Mucosa of stomach (tissue), 1 donor: ENCODE results near the gene AGAP5.
"Not testable (repeated sequence)": the region's sequence is repeated elsewhere in the genome, so short reads cannot be mapped to it uniquely, and the experiment has no call there.

Experiments
- H3K27me3 ChIP-seq: one replicate; pipeline ENCODE4 v1.7.0; 2013; ENCODE audit warnings: mild to moderate bottlenecking, low read length; ENCODE audit not compliant: control insufficient read depth, insufficient read depth
- H3K36me3 ChIP-seq: one replicate; pipeline ENCODE4 v1.7.0; 2013; ENCODE audit warnings: low read length; ENCODE audit not compliant: control insufficient read depth, insufficient read depth
- H3K4me1 ChIP-seq: one replicate; pipeline ENCODE4 v1.7.0; 2013; ENCODE audit warnings: mild to moderate bottlenecking, low read length; ENCODE audit not compliant: control insufficient read depth, insufficient read depth
- H3K4me3 ChIP-seq: one replicate; pipeline ENCODE4 v1.7.0; 2013; ENCODE audit warnings: low read length
- H3K9ac ChIP-seq: one replicate; pipeline ENCODE4 v1.7.0; 2013; ENCODE audit warnings: mild to moderate bottlenecking, low read length, moderate library complexity
- H3K9me3 ChIP-seq: one replicate; pipeline ENCODE4 v1.7.0; 2013; ENCODE audit warnings: mild to moderate bottlenecking, low read length, moderate library complexity; ENCODE audit not compliant: control insufficient read depth
- donor health status: Pancreatic carcinoma.

The AGAP5 gene

DNA sequence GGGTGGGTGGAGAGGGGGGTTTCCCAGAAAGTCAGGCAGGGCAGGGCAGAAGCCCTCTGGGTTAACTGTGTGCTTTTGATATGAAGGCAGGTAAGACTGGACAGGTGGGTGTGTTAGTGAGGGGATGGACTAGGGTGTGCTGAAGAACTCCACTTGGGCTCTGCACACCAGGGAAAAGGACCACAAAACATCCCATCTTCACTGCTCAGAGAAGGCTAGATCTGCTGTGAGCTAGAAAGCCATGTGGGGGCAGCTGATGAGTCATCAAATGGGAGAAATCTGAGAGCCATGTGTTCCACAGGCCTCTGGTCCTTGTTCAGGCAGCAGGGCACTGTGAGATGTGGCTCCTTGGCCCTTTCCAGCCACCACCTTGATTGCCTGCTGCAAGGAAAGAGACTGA, 9.7 kb upstream of the AGAP5 start:
- not testable (repeated sequence) for H3K27me3 ChIP-seq, H3K36me3 ChIP-seq, H3K4me1 ChIP-seq, H3K9me3 ChIP-seq, H3K4me3 ChIP-seq, H3K9ac ChIP-seq

DNA sequence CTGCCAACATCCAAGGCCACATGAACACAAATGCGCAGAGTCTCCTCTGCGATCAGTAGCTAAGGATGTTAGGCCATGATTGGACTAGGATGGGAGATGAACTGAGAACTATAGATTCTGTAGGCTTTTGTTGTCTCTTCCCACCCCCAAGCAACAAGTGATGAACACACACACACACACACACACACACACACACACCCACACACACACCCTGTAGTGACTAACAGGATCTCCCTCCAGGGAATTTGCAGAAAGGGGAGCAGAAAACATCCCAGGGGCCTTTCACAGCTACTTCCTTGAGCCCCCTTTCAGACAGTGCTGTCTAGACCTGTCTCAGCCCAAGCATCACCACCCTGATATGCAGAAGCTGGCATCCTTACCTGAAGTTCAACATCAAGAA, 8.6 kb upstream of the AGAP5 start:
- H3K36me3 ChIP-seq, H3K9me3 ChIP-seq, H3K9ac ChIP-seq, H3K4me3 ChIP-seq, H3K27me3 ChIP-seq, H3K4me1 ChIP-seq: not testable (repeated sequence)

DNA sequence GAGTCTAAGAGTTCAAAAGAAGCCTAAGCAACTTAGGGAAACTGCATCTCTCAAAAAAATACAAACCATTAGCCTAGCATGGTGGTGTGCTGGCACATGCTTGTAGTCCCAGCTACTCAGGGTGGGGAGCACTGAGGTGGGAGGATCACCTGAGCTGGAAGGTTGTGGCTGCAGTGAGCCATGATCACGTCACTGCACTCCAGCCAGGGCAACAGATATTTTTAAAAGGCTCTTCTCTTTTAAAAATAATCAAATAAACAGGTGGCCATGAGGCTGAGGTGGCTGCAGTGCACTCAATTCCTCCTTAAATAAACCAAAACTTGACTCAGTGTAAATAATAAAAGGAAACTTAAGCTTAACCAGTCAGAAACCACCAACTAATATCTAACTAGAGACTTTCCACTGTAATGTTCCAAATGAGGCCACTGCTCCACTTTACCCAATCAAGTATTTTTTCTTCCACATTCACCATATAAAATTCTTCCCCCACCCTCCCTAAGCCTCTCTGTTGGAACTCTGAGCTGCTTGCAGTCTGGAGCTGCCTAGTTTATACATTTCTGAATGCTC, 7.7 kb upstream of the AGAP5 start:
- not testable (repeated sequence) for H3K4me3 ChIP-seq, H3K9ac ChIP-seq, H3K9me3 ChIP-seq, H3K27me3 ChIP-seq, H3K4me1 ChIP-seq, H3K36me3 ChIP-seq

DNA sequence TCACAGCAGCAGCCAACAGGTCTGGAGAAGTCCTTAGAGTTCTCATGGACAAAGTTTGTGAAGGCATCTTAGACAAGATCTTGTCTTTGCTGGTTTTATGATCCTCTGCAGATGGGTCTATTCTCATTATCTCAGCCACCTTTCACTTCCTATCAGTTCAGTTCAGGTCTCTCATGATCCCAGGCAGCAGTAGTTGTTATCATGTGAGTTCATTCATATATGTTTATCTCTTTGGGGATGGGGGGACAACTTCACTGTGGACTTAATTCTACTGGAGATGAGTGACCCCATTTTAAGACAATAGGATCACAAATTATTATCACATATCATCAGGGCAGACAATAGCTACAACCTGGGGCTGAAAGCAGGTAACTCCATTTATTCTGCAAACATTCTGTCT, 6.0 kb upstream of the AGAP5 start:
- not testable (repeated sequence) for H3K4me1 ChIP-seq, H3K9ac ChIP-seq, H3K4me3 ChIP-seq, H3K27me3 ChIP-seq, H3K36me3 ChIP-seq, H3K9me3 ChIP-seq

DNA sequence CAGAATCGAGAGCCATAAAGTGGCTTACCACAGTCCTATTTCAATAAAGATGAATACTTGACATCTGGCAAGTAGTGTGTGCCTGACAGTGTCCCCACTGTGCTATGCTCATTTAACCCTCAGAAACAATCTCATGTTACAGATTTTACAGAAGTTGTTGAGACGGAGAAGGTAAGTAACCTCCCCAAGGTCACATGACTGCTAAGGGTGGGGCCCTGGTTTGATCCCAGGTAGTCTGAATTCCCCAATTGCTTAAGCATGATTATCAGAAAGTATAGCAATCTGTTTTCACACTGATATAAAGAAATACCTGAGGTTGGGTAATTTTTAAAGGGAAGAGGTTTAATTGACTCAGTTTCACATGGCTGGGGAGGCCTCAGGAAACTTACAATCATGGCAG, 910 bp upstream of the AGAP5 start:
- not testable (repeated sequence) for H3K4me1 ChIP-seq, H3K36me3 ChIP-seq, H3K4me3 ChIP-seq, H3K9ac ChIP-seq, H3K27me3 ChIP-seq, H3K9me3 ChIP-seq

DNA sequence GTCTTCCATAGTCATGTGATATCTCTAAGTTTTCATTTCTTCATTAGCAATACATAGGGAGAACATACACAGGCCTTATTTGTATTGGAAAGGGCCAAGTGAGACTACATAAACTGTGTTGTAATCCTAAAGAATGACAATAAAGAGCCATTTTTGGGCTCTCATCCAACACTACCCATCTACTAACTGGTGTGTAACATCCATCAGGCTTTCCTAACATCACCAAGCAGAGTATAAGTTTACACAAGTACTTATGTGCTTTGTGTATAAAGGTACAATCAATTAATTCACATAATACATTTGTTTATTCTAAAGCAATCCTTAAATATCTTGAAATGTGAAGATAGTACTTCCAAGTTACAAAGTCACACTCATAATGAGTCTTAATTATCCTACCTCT, 2.6 kb downstream of the AGAP5 start:
- not testable (repeated sequence) for H3K36me3 ChIP-seq, H3K4me3 ChIP-seq, H3K9me3 ChIP-seq, H3K9ac ChIP-seq, H3K27me3 ChIP-seq, H3K4me1 ChIP-seq

DNA sequence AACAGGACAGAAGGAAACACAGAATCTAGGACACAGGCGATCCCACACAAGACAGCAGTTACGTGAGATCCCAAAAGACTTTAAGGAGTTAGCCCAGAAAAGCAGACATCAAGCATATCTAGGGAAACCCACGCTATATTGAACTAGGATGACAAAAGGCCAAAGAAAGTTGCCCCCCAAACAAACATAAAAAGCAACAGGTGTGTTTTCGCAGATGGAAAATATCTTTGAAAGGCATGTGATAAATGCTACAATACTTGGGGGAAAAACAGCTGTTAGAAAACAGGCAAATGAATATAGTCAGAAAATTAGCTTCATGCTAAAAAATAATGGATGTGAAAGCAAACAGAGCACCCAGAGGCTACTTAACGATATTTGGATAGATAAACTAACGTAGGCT, 7.2 kb downstream of the AGAP5 start:
- H3K4me3 ChIP-seq, H3K9ac ChIP-seq, H3K9me3 ChIP-seq, H3K4me1 ChIP-seq, H3K27me3 ChIP-seq, H3K36me3 ChIP-seq: not testable (repeated sequence)

DNA sequence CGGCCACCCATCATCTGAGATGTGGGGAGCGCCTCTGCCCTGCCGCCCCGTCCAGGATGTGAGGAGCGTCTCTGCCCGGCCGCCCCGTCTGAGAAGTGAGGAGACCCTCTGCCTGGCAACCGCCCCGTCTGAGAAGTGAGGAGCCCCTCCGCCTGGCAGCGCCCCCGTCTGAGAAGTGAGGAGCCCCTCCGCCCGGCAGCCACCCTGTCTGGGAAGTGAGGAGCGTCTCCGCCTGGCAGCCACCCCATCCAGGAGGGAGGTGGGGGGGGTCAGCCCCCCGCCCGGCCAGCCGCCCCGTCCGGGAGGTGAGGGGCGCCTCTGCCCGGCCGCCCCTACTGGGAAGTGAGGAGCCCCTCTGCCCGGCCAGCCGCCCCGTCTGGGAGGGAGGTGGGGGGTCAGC, 8.3 kb downstream of the AGAP5 start:
- H3K9me3 ChIP-seq, H3K4me1 ChIP-seq, H3K9ac ChIP-seq, H3K27me3 ChIP-seq, H3K4me3 ChIP-seq, H3K36me3 ChIP-seq: not testable (repeated sequence)

DNA sequence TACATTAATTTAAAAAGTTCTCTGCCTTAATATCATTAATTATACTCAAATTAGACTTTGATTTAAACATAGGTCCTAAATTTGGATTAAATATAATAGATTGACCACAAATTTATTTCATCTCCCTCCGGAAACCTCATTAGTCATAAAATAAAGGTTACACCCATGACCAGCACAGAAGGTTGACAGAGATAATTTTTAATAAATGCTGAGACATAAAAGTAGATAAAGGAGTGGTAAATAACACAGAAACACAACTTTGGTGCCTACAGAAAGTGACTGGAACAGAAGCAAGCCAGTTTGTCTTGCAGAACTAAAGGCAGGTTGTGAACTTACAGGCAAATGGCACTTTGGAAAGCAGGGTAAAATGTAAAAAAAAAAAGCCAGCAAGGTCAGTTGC, 10.3 kb downstream of the AGAP5 start:
- not testable (repeated sequence) for H3K9me3 ChIP-seq, H3K4me1 ChIP-seq, H3K4me3 ChIP-seq, H3K9ac ChIP-seq, H3K27me3 ChIP-seq, H3K36me3 ChIP-seq

DNA sequence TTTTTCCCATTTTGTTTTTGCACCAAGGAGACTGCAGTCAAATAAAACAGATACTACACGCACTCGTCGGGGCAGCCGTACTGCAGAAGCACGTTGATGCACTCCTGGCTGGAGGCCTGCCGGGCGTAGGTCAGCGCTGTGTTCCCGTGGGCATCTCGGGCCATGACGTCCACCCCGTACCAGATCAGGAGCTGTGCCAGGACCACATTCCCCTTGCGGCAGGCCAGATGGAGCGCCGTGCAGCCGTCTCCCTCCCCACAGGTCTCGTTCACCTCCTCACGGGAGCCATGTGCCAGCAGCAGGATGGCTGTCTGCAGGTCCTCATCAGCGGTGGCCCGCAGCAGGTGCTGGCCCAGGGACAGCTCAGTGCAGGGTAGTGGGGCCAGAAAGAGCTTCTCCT, 23.4 kb downstream of the AGAP5 start:
- not testable (repeated sequence) for H3K36me3 ChIP-seq, H3K27me3 ChIP-seq, H3K4me3 ChIP-seq, H3K9ac ChIP-seq, H3K9me3 ChIP-seq, H3K4me1 ChIP-seq

DNA sequence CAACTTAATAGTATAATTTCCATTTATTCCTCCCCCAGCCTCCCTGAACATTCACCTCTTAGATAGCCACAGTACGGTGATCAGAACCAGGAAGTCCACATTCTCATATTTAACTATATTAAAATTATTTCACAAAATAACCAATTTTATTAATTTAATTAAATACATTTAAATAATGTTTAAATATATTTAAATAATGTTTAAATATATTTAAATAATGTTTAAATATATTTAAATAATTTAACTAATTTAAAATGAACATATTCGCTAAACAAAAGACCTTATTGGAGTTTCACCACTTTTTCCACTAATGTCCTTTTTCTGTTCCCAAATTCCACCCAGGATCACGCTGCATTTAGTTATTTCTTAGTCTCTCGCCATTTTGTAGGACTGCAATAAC, 29.5 kb downstream of the AGAP5 start:
- not testable (repeated sequence) for H3K9me3 ChIP-seq, H3K36me3 ChIP-seq, H3K4me3 ChIP-seq, H3K27me3 ChIP-seq, H3K9ac ChIP-seq, H3K4me1 ChIP-seq

DNA sequence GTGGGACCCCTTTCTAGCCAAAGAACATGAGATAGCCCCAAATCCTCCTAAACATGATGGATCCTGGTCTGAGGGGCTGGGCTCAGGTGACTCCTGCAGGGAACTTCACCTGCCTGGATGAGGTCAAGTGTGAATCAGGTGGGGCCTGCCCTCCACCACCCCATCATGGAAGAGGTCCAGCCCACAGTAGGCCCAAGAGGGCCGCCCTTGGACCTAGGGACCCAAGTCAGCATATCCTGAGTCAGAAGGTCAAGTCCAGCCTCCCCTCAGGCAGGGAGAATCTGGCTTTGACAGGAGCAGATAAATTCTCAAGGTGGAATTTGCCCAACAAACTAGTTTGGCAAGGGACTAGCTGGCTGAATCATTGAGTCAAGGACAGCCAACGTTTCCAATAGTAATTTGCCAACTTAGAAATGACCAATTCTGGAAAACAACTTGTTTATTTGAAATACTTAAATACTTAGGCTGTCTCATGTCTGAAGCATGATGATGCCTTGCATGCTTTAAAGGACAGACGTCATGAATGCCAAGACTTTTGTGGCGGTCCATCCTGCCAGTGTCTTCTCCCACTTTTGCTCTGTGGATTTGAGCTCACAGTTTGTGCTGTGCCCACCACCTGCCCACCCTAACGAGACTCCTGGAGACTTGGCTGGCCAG, 31.6 kb downstream of the AGAP5 start:
- H3K27me3 ChIP-seq, H3K36me3 ChIP-seq: not testable (repeated sequence)

DNA sequence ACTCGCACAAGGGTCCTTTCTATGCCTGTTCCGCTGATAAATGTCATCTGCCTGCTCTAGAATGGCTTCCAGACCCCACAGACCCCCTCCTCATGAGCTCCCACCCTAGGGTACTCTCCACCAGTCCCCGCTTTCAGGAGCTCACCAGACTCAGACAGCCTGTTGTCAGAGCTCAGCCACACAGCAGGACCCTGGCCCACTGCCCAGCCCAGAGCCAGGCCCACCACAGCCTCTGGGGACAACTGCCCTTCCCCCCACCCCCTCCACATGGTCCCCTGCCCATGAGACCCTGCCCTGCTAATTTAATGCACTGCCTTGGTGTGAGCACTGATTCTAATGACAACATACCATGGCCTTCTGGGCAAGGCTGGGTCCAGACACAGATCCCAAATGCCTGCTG, 32.3 kb downstream of the AGAP5 start:
- not testable (repeated sequence) for H3K4me1 ChIP-seq, H3K36me3 ChIP-seq, H3K9ac ChIP-seq, H3K27me3 ChIP-seq, H3K9me3 ChIP-seq, H3K4me3 ChIP-seq

More for the DNA sequence above, 31.6 kb downstream of the AGAP5 start:
- H3K4me3 ChIP-seq, H3K9ac ChIP-seq, H3K9me3 ChIP-seq, H3K4me1 ChIP-seq: not testable (repeated sequence)
